Hepatic stellate cell (primary cell): ENCODE data around the gene PNMA8C.
A peak's percentile ranks its signal among the peaks of the same experiment; 100 is the strongest.

Source experiments
- DNase-seq: peaks from one replicate; pipeline ENCODE4 v3.0.0; 2011; ENCODE audit warnings: low spot score

PNMA8C gene

DNA sequence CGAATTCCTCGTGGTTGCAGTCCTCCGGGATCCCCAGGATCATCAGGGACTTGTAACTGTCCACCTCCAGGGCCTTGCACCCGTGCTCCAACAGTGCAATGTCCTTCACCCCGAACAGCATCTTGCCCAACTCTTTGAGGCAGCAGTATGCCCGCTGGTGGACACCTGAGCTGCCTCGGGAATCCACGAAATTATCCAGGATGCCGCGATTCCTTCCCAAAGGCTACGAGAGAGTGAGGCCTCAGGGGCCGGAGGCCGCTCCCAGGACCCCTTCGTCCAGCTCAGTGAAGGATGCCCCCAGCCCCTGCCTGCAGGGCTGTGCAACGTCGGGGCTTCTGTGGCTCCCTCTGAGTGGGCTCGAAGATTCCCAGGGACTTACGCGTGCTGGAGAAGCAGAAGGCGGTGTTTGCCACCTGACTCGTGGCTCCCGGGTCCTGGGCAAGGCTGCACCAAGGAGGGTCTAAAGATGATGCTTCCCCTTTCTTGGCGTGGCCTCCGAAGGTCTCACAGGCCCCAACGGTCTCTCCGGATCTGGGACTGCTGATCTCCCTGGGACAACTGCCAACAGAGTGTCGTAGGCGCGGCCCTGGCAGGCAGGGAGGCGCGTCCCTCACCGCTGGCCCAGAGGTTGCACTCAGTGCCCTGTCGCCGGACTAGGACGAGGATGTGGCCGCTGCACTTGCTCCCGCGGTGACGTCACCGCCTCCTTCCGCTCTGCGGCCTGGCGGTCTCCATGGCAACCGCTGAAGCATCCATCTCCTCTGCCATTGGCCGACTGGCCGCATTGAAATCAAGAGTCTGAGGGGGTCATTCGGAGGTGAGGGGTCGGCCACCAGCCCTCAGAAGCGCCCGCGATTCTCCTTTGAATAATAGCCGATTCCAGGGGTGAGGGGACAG, at the start of gene PNMA8C:
Gene PNMA8C, minus strand, starts transcription at position 698 of the 897 bp plus-strand sequence. Its CDS starts 577 bp downstream, at position 121.
- DNase-seq: peak; percentile 48

- no peak for DNase-seq
These were observed 47.2 kb upstream of the PNMA8C start for GRCh38 chr19:46475986-46476385.

GRCh38 chr19:46474211-46474610, 45.5 kb upstream of the PNMA8C start:
- no peak for DNase-seq

- DNase-seq: no peak
These were observed 43.9 kb upstream of the PNMA8C start for GRCh38 chr19:46472592-46472991.

GRCh38 chr19:46471811-46472543, 43.2 kb upstream of the PNMA8C start:
- DNase-seq: no peak

DNA sequence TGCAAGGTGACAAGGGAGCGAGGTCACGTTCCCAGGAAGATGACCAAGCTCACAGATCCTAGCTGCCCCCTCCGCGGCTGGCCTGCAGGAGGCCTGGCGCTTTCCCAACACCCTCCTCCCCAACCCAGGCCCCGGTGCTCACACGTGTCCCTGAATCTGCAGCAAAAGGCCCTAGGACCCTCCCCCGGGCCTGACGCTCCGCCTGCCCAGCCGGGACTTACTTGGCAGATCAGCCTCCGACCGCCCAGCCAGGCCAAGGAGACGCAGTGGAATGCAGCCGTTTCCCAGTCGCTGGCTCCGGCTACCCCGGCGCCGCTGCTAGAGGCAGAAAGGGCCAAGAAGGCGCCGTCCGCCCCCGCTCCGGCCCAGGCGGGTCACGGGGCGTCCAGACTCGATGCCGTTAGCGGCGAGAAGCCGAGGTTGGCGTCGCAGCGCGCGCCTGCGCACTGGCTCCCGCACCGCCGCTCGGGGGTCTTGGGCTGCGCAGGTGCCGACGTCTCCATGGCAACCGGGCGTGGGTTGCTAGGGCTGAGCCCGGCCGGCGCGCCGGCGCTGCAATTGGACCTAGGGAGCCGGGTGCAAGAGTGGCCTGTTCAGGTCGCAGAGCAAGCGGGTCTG, 42.5 kb upstream of the PNMA8C start, which contains the start of gene PNMA8A:
Gene PNMA8A, minus strand, starts transcription at position 448 of the 618 bp plus-strand sequence. CDS start 528 bp downstream, outside the sequence.
- no peak for DNase-seq

DNA sequence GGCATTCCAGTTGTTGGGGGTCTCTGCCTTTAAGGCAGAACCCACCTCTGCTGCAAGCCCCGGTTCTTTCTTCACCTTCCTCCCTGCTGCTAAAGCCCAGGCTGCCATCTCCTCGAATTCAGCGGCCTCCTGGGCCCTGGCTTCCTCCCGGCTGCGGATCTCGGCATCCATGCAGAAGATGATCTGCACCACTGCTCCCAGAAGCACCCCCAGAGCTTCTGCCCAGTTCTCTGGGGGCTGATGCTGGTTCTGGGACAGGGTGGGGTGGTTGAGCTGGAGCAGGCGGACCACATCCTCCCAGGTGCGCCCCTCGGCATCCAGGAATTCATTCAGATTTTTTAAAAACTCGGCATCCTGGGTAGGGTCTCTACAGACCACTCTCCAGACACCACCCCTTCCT, 41.6 kb upstream of the PNMA8C start:
- no peak for DNase-seq

DNA sequence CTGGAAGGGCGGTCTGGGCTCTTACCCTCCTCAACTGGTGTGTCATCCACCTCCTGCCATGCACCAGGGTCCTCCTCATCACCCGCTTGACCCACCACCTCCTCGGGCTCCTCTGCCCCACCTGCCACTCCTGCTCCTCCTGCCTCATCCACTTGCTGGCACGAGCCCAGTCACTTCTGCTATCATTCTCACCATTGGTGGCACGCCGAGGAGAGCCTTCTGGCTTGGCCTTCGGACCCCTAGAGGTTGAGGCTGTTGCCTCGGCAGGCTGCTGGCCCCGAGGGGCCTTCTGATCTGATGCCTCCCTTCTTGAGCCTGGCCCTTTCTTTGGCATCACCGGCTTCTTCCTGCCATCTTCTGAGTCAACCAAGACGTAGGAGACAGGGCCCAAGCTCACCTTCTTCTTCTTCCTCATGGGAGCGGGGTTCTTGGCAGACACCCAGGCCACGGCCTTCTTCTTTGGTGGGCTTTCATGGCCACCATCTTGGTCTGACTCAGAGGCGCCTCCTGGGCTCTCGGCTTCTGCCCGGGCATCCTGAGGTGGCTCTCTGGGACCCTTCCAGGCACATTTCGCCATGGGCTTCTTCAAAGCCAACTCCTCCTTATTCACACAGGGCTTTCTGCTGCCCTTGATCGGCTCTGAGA, 40.9 kb upstream of the PNMA8C start:
- no peak for DNase-seq

DNA sequence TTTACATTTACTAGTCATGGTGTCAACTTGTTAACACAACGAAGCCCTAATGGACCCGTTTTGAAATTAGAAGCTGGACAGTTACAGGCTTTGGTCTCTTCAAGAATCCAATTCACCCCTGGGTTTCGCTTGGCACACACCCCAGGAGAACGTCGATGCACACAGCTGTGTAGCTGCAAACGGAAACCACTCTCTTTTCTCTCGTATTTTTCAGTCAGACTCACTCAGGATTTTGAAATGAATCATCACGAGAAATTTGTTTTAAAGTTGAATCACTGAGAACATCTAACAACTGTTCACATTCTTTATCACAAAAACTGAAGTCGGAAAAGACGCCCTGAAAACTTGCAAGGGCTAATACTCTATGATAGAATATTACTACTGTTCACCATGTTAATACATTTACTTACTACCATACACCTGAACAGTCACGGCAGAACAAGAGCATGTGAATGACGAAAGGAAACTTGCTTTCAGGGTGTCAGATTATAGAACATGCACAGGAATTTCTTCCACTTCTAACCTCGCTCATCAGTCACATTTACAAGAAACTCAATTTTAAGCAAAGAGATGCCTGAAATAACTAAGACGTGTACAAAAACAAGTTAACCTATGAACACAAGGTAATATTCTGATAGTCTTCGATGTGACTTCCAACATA, 37.9 kb upstream of the PNMA8C start:
- DNase-seq: peak; percentile 85

- no peak for DNase-seq
These were observed 34.8 kb upstream of the PNMA8C start for GRCh38 chr19:46463516-46463915.

DNA sequence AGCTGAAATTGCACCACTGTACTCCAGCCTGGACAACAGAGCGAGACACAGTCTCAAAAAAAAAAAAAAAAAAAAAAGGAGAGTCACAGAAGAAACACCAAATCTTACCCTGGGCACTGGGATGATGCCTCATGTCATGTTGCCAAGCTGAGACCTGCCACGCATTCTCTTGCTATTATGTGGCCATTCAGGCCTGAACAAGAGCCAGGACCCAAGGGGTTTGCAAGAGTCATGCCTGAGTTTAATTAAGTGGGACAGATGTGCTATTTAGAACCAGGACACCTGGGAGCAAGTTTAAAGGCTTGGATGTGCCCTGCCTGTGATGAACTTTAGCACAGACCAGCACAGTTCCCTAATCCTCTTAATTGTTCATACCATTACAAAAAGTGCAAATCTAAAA, 32.8 kb upstream of the PNMA8C start:
- no peak for DNase-seq

DNA sequence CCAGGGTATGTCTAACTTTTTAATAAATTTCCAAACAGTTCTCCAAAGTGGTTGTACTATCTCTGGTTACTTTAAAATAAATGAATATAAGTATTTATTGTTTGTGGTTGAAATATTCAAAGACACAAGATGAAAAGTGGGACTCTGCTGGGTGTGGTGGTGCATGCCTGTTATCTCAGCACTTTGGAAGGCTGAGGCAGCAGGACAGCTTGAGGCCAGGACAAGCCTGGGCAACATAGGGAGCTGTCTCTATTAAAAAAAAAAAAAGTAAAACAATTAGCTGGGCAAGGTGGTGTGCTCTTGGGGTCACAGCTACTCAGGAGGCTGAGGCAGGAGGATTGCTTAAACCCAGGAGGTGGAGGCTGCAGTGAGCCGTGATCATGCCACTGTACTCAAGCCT, 32.2 kb upstream of the PNMA8C start:
- no peak for DNase-seq

DNA sequence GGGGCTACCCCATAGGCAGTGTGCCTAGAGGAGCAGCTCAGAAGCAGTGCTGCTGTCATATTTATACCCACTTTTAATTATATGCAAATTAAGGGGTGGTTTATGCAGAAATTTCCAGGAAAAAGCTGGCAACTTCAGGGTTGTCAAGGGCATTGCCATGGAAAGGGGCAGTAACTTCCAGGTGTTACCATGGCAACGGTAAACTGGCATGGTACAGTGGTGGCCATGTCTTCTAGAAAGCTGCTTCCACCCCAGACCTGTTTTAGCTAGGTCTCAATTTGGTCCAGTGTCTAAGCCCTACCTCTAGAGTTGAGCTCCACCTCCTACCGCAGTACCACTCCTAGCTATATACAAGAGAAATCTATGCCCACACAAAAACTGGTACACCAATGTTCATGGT, 31.3 kb upstream of the PNMA8C start:
- no peak for DNase-seq

DNA sequence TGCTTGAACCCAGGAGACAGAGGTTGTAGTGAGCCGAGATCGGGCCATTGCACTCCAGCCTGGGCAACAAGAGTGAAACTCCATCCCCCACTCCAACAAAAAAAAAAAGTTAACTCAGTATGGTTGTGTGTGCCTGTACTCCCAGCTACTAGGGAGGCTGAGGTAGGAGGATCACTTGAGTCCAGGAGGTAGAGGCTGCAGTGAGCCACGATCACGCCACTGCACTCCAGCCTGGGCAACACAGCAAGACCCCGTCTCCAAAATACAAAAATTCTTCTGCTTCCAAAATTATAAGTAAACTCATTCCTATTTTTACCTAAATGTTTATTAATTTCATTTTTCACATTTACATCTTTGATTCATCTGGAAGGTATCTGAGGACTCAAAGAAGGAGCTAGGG, 28.2 kb upstream of the PNMA8C start:
- no peak for DNase-seq

GRCh38 chr19:46454244-46454643, 25.5 kb upstream of the PNMA8C start:
- no peak for DNase-seq

- DNase-seq: no peak
These were observed 24.9 kb upstream of the PNMA8C start for GRCh38 chr19:46453661-46454060.

DNA sequence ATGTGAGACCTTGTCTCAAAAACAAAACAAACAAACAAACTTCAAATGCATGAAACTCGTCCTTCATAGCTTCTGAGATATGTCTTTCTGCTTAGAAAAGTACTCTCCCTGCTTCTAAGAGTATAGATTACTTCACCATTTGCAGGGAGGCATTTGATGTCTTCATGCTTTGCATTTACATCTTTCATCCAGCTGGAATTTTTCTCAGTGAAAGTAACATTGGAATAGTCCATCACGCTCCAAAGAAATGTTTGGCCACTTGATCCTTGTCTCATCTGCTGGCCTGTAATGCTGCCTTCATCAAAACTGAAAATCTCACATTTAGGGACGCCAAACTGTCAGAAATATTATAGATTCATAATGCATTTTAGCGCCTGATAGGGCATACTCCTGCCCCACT, 23.4 kb upstream of the PNMA8C start:
- DNase-seq: no peak

- DNase-seq: no peak
These were observed 22.6 kb upstream of the PNMA8C start for GRCh38 chr19:46451352-46451751.

DNA sequence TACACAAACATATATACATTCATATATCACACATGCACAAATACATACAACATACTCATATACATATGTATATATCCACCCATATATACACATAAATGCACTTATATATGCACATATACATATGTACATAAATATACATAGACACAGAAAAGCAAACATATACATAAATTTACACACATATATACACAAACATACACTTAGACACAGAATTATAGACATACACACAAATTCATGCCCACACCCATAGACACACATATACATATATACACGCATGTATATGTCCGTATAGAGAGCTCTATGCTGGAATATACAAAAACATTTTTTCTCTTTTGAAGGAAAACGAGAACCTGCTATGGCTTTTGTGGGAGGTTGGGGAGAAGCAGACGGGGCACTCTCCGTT, 22.0 kb upstream of the PNMA8C start:
- DNase-seq: no peak

GRCh38 chr19:46449228-46449627, 20.5 kb upstream of the PNMA8C start:
- DNase-seq: no peak

- no peak for DNase-seq
These were observed 19.9 kb upstream of the PNMA8C start for GRCh38 chr19:46448601-46449000.

DNA sequence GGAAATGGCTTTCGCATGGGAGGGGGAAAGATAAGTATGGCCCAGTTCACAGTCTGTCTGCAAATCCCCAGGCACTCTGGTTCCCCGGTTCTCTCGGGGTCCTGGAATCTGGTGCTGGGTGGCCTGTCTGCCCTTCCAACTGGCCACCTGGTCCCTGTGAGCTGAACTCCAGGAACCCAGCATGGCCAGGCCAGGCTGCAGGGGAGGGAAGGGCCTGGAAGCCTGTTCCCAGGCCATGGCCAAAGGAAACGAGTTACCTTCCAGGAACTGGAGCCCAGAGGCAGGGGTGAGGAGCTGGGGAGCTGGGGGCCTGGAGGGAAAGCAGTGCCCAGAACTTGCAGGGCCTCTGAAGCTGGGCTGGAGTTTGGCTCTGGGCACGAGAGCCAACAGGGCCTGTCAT, 19.1 kb upstream of the PNMA8C start:
- no peak for DNase-seq
